Epidermal melanocyte (primary cell): ENCODE measurements around the gene RBM20.

Experiments
- DNase-seq: peaks from one replicate; pipeline ENCODE4 v3.0.0; 2011; ENCODE audit warnings: low spot score; ENCODE audit not compliant: insufficient read length

Gene RBM20

DNA sequence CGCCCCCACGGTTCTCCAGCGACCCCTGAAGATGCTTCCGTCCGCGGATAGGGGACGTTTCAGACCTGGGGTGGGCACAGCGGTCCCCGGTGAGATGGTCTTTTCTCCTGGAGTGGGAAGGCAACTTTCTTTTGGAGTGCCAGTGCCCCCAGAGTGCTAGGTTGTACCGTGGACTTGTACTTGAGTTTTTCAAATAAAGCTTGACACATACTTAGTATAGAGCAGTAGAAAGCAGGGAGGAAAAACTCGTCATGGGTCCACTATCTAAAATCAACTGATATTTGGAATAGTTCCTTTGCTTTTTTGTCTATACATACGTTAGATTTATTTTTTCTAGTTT lies 28.4 kb downstream of the RBM20 start:
- no peak for DNase-seq

- DNase-seq = no peak
Measured at GRCh38 chr10:110676016-110676415, 31.9 kb downstream of the RBM20 start.

- no peak for DNase-seq
Measured at GRCh38 chr10:110679486-110680272, 35.5 kb downstream of the RBM20 start.

- no peak for DNase-seq
Measured at GRCh38 chr10:110680273-110681020, 36.3 kb downstream of the RBM20 start.

DNA sequence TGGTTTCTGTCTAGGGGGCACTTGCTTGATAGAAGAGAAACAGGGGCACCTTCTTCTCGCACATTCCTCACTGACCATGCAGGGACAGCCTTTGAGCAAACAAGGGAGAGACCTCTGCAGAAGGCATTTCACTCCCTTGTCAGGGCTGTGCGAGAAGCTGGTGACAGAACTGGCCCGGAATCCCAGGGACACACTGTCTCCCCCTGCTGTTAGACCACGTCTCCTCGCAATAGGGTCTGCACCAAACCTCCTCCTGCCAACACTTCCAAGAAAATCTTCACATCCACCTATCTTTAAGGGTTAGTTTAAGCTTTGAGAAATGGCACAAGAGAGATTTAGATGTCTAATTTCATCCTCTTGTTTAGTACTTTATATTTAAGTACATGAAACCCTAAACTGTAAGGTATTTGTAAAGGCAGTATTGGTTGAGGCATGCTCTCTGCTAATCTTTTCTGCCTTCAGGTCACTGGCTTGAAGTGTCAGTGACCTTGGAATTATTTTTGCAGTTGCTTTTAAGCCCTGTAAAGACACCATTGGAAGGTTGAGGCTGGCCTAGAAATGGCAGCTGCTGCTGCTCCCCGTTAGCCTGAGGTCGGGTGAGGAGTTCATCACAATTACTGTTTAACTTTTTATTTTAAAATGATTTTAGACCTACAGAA lies 37.0 kb downstream of the RBM20 start:
- DNase-seq = no peak

DNA sequence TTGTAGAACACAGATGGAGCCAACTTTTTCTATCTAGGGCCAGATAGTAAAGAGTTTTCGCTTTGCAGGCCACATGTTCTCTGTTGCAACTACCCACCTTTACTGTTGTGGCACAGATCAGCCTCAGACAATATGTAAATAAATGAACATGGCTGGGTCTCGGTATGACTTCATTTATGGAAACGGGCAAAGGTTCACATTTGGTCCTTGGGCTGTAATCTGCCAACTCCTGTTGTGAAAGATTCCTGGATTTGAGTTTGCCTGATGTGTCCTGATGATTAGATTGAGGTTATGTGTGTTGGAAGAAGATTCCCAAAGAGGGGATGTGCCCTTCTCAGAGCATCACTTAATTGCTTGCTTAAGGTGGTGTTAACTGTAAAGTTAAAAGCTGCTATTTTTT lies 38.2 kb downstream of the RBM20 start:
- DNase-seq = no peak

DNA sequence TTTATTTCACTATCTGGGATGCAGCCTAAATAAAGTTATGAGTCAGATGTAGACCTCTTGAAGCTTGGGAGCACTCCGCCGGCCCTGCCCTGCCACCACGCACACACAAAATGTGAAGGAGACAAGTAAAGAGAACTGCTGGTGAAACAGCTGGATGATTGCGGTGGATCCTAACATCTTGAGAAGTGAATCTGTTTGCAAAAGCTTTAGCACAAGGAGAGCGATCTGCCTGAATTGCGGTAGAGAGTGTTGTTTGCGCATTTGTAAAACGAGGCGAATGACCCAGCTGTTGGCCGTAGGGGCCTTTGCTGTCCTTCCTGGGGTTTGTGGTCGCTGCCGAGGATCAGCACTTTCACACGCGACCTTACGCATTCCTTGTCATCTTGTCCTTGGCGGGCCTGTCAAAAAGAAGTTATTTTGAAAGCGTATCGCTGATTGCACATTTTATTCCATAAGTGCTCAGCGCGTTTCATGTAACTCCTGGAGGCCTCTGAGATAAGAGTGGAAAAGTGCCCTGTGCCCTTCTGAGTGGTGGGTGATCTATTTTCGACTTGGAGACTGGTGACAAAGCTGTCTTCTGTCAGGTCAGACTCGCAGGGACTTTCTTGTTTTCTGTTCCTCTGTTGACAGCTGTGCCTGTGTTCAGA lies 40.8 kb downstream of the RBM20 start:
- no peak for DNase-seq

- DNase-seq = no peak
Measured at GRCh38 chr10:110686047-110686446, 41.9 kb downstream of the RBM20 start.

- DNase-seq = no peak
Measured at GRCh38 chr10:110686949-110687348, 42.8 kb downstream of the RBM20 start.

DNA sequence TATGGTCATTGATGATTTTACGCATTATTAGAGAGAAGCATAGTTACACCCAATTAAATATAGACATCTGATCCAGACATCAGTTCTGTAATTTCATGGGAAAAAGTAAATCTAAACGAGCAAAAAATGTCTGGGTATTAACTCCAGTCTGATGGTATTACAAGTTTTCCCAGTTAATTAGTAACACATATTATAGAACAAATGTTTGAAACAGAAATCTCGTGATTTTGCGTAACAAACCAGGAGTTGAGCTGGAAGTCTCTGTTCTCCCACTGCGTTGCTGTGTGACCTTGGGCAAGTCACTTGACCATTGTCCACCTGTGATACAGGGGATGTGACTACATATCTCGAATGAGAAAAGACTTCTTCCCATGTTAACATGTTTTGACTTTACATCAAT lies 43.3 kb downstream of the RBM20 start:
- DNase-seq = no peak

DNA sequence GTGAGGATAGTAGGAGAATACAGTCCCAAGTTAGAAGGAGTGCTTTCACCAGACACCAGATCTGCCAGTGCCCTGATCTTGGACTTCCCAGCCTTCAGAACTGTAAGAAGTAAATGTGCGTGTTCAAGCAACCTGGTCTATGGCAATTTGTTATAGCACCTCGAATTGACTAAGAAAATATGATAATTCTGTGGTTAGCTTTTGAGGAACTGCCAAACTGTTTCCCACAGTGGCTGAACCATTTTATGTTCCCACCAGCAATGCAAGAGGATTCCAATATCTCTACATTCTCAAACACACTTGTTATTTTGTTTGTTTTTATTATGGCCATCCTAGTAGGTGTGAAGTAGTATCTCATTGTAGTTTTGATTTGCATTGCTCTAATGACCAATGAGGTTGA lies 47.0 kb downstream of the RBM20 start:
- no peak for DNase-seq

GRCh38 chr10:110694263-110694662 lies 50.1 kb downstream of the RBM20 start:
- no peak for DNase-seq

GRCh38 chr10:110694820-110695538 lies 50.8 kb downstream of the RBM20 start:
- no peak for DNase-seq

GRCh38 chr10:110695539-110695886 lies 51.4 kb downstream of the RBM20 start:
- DNase-seq = no peak

DNA sequence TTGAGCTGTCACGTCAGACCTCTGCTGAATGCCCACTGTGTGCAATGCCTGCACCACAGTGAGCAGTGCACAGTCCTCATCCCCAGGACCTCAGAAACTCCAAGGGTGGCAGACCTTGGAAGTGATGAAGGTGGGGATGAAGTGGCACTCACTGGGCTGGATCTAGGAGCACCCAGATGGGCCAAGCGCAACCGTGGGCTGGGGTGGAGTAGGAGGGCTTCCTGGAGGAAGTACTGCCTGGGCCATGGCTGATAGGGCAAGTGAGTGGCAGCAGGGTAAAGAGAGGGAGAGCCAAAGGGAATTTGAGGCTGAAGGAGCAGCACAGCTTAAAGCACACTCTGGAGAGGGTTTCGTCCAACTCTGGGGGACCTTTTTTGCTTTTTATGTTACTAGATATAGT lies 52.3 kb downstream of the RBM20 start:
- DNase-seq = no peak

GRCh38 chr10:110698340-110698739 lies 54.2 kb downstream of the RBM20 start:
- DNase-seq = no peak

DNA sequence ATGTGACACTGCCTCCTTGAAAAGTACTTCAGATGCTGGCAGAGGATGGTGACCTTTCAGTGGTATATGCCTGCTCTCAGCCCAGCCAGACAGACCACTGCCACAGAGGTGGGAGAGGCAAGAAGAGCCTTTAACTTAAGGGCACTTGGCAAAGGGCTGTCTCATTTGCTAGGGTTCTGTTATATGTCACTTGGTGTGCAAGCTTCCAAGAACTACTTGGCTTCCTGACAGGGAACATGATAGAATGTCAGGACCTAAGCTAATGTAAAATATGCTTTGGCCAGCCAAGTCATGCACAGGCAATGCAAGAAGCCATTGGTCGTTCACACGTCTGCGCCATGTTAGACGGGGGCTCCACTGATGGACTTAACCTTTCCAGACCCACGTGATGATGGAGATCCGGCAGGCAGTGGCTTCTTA lies 54.7 kb downstream of the RBM20 start:
- no peak for DNase-seq

- DNase-seq = no peak
Measured at GRCh38 chr10:110699859-110700468, 55.8 kb downstream of the RBM20 start.

GRCh38 chr10:110700947-110701616 lies 56.9 kb downstream of the RBM20 start:
- no peak for DNase-seq

DNA sequence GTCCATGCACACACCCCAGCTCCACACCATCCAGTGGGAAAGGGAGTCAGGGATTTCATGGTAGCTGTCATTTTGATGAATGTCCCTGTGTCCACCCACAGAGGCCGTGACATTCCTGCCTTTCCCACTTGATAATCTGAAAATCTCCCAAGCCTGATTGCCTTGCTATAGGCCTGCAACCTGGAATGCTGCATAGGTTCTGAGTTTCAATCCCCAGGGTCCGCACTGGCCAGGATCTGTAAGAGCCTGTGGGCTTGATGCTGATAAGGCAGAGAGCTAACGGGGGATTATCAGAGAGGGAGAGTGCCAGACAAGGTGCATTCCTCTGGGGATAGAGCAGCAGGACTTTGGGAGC lies 57.5 kb downstream of the RBM20 start:
- DNase-seq = no peak

- DNase-seq = no peak
Measured at GRCh38 chr10:110704070-110704469, 59.9 kb downstream of the RBM20 start.
